ENCODE results near the gene APOH. TPM values are rescaled to one million over a fixed set of nuclear protein-coding genes. Genes with fewer than 3 reads are reported as not detected.

The APOH gene
- not detected for total RNA-seq

GRCh38 chr17:66228887-66229782 is at the start of gene APOH:
TSS of gene APOH (minus strand) at chr17:66229415. CDS start at chr17:66229379, 36 bp downstream.
- Mint-ChIP-seq H3K27me3 (peaks cover 8% of the 10 kb centered on the region), H3K9me3 (no peaks in the 10 kb centered on the region)

GRCh38 chr17:66277191-66277590 is 48.0 kb upstream of the APOH start:
- DNase-seq = no peak
- Mint-ChIP-seq H3K27me3 (no peaks in the 10 kb centered on the region), H3K36me3 (ENCODE audit: low read depth) (no peaks in the 10 kb centered on the region), H3K4me1 (no peaks in the 10 kb centered on the region), H3K27ac (no peak overlapping the region), H3K9me3 (no peaks in the 10 kb centered on the region), H3K4me3 (no peak overlapping the region)
- ChIA-PET CTCF (interaction anchor here (0.9 to 1.3 kb wide), 2 partner anchors 10 to 418 kb away, joined by 3 to 5 read pairs; no protein-coding TSS in a partner anchor), POLR2A (no interaction called here)

More at GRCh38 chr17:66228887-66229782, at the start of gene APOH:
- ChIA-PET POLR2A (no interaction called here), CTCF (no interaction called here)
- H3K27ac Mint-ChIP-seq = no peak within 1 kb of the TSS
- peaks cover 4% of the 10 kb centered on the region for H3K4me1 Mint-ChIP-seq
- no peak within 1 kb of the TSS for H3K4me3 Mint-ChIP-seq
- no peak for DNase-seq
- no peaks in the 10 kb centered on the region for H3K36me3 Mint-ChIP-seq (ENCODE audit: low read depth)

- H3K27me3 Mint-ChIP-seq = no peaks in the 10 kb centered on the region
These were observed 47.2 kb upstream of the APOH start for GRCh38 chr17:66276328-66276937.

GRCh38 chr17:66275651-66276050 is 46.4 kb upstream of the APOH start:
- no peaks in the 10 kb centered on the region for H3K4me1 Mint-ChIP-seq

More at GRCh38 chr17:66276328-66276937, 47.2 kb upstream of the APOH start:
- no peak for DNase-seq
- Mint-ChIP-seq H3K27ac (no peak overlapping the region), H3K36me3 (ENCODE audit: low read depth) (no peaks in the 10 kb centered on the region), H3K4me1 (no peaks in the 10 kb centered on the region), H3K9me3 (no peaks in the 10 kb centered on the region), H3K4me3 (no peak overlapping the region)
- CTCF ChIA-PET = interaction anchor here (0.9 to 1.3 kb wide), 2 partner anchors 11 to 418 kb away, joined by 3 to 5 read pairs; no protein-coding TSS in a partner anchor
- POLR2A ChIA-PET = no interaction called here

GRCh38 chr17:66273586-66273848 is 44.3 kb upstream of the APOH start:
- H3K4me1 Mint-ChIP-seq = no peaks in the 10 kb centered on the region

More at GRCh38 chr17:66275651-66276050, 46.4 kb upstream of the APOH start:
- no peaks in the 10 kb centered on the region for H3K36me3 Mint-ChIP-seq (ENCODE audit: low read depth)
- DNase-seq = no peak
- H3K9me3 Mint-ChIP-seq = no peaks in the 10 kb centered on the region
- no peak overlapping the region for H3K4me3 Mint-ChIP-seq
- no peaks in the 10 kb centered on the region for H3K27me3 Mint-ChIP-seq
- POLR2A ChIA-PET = no interaction called here
- CTCF ChIA-PET = no interaction called here
- no peak overlapping the region for H3K27ac Mint-ChIP-seq

GRCh38 chr17:66272811-66273585 is 43.8 kb upstream of the APOH start:
- Mint-ChIP-seq H3K4me1 (no peaks in the 10 kb centered on the region), H3K36me3 (ENCODE audit: low read depth) (no peaks in the 10 kb centered on the region), H3K27ac (no peak overlapping the region), H3K4me3 (no peak overlapping the region), H3K27me3 (peaks cover 2% of the 10 kb centered on the region), H3K9me3 (no peaks in the 10 kb centered on the region)
- no peak for DNase-seq
- CTCF ChIA-PET = no interaction called here
- POLR2A ChIA-PET = interaction anchor here (0.6 to 0.7 kb wide), 2 partner anchors 101 to 195 kb away, joined by 3 read pairs; no protein-coding TSS in a partner anchor

More at GRCh38 chr17:66273586-66273848, 44.3 kb upstream of the APOH start:
- POLR2A ChIA-PET = interaction anchor here (0.6 to 0.7 kb wide), 2 partner anchors 101 to 194 kb away, joined by 3 read pairs; no protein-coding TSS in a partner anchor
- Mint-ChIP-seq H3K27ac (no peak overlapping the region), H3K27me3 (peaks cover under 1% of the 10 kb centered on the region), H3K36me3 (ENCODE audit: low read depth) (no peaks in the 10 kb centered on the region), H3K9me3 (no peaks in the 10 kb centered on the region), H3K4me3 (no peak overlapping the region)
- CTCF ChIA-PET = no interaction called here
- no peak for DNase-seq

- Mint-ChIP-seq H3K4me1 (no peaks in the 10 kb centered on the region), H3K4me3 (no peak overlapping the region), H3K27ac (no peak overlapping the region), H3K9me3 (no peaks in the 10 kb centered on the region), H3K36me3 (ENCODE audit: low read depth) (no peaks in the 10 kb centered on the region), H3K27me3 (peaks cover 2% of the 10 kb centered on the region)
- no peak for DNase-seq
- ChIA-PET CTCF (no interaction called here), POLR2A (no interaction called here)
These were observed 42.3 kb upstream of the APOH start for GRCh38 chr17:66271512-66271911.

- H3K27me3 Mint-ChIP-seq = peaks cover 2% of the 10 kb centered on the region
- H3K9me3 Mint-ChIP-seq = no peaks in the 10 kb centered on the region
- no peak overlapping the region for H3K27ac Mint-ChIP-seq
- ChIA-PET CTCF (interaction anchor here (0.5 kb wide), 1 partner anchor 297 kb away, joined by 3 read pairs; no protein-coding TSS in a partner anchor), POLR2A (no interaction called here)
- H3K36me3 Mint-ChIP-seq (ENCODE audit: low read depth) = no peaks in the 10 kb centered on the region
- no peak for DNase-seq
- no peaks in the 10 kb centered on the region for H3K4me1 Mint-ChIP-seq
- no peak overlapping the region for H3K4me3 Mint-ChIP-seq
These were observed 40.9 kb upstream of the APOH start for GRCh38 chr17:66270106-66270505.

- Mint-ChIP-seq H3K4me1 (peaks cover 8% of the 10 kb centered on the region), H3K27ac (no peak overlapping the region), H3K36me3 (ENCODE audit: low read depth) (peaks cover 2% of the 10 kb centered on the region), H3K4me3 (no peak overlapping the region), H3K9me3 (no peaks in the 10 kb centered on the region), H3K27me3 (peaks cover 4% of the 10 kb centered on the region)
- ChIA-PET CTCF (interaction anchor here (0.6 kb wide), 1 partner anchor 1576 kb away, joined by 3 read pairs; no protein-coding TSS in a partner anchor), POLR2A (no interaction called here)
- no peak for DNase-seq
These were observed 39.2 kb upstream of the APOH start for GRCh38 chr17:66268247-66268927.

GRCh38 chr17:66264696-66265095 is 35.5 kb upstream of the APOH start:
- POLR2A ChIA-PET = interaction anchor here (1.1 kb wide), 1 partner anchor 9 kb away, joined by 3 read pairs; no protein-coding TSS in a partner anchor
- no peak for DNase-seq
- Mint-ChIP-seq H3K9me3 (no peaks in the 10 kb centered on the region), H3K36me3 (ENCODE audit: low read depth) (peaks cover 2% of the 10 kb centered on the region), H3K4me3 (no peak overlapping the region), H3K27me3 (peaks cover 10% of the 10 kb centered on the region), H3K4me1 (peaks cover 8% of the 10 kb centered on the region), H3K27ac (no peak overlapping the region)
- CTCF ChIA-PET = interaction anchor here (1.1 to 1.4 kb wide), 3 partner anchors 9 to 302 kb away, joined by 3 to 5 read pairs (median 5); no protein-coding TSS in a partner anchor

- Mint-ChIP-seq H3K36me3 (ENCODE audit: low read depth) (peaks cover 2% of the 10 kb centered on the region), H3K4me1 (peaks cover 8% of the 10 kb centered on the region), H3K27me3 (peaks cover 9% of the 10 kb centered on the region), H3K27ac (no peak overlapping the region), H3K4me3 (no peak overlapping the region), H3K9me3 (no peaks in the 10 kb centered on the region)
- DNase-seq = no peak
- POLR2A ChIA-PET = no interaction called here
- CTCF ChIA-PET = no interaction called here
These were observed 33.6 kb upstream of the APOH start for GRCh38 chr17:66262767-66263166.

- Mint-ChIP-seq H3K36me3 (ENCODE audit: low read depth) (peaks cover 2% of the 10 kb centered on the region), H3K9me3 (no peaks in the 10 kb centered on the region), H3K4me3 (no peak overlapping the region), H3K27ac (no peak overlapping the region), H3K4me1 (peaks cover 15% of the 10 kb centered on the region), H3K27me3 (peaks cover 9% of the 10 kb centered on the region)
- ChIA-PET CTCF (no interaction called here), POLR2A (no interaction called here)
- DNase-seq = no peak
These were observed 31.5 kb upstream of the APOH start for GRCh38 chr17:66260688-66261087.
